GM03348 (cell line): ENCODE measurements around the gene GPC6.

ENCODE experiments used
- DNase-seq: peaks from one replicate; pipeline ENCODE4 v3.0.0; 2012; ENCODE audit warnings: low spot score

GPC6 gene

GRCh38 chr13:93230261-93230855 lies 3.8 kb downstream of the GPC6 start:
- peak; percentile 63 for DNase-seq

GRCh38 chr13:93231867-93232266 lies 5.3 kb downstream of the GPC6 start:
- DNase-seq, result no peak

- no peak for DNase-seq
Measured at GRCh38 chr13:93233997-93234416, 7.4 kb downstream of the GPC6 start.

- no peak for DNase-seq
Measured at GRCh38 chr13:93234459-93234858, 7.9 kb downstream of the GPC6 start.

GRCh38 chr13:93235258-93236015 lies 8.8 kb downstream of the GPC6 start:
- peak; percentile 45 for DNase-seq

GRCh38 chr13:93238711-93239110 lies 12.1 kb downstream of the GPC6 start:
- no peak for DNase-seq

- DNase-seq, result no peak
Measured at GRCh38 chr13:93243375-93244063, 16.9 kb downstream of the GPC6 start.

- peak; percentile 52 for DNase-seq
Measured at GRCh38 chr13:93244141-93244917, 17.7 kb downstream of the GPC6 start.

GRCh38 chr13:93244918-93245280 lies 18.3 kb downstream of the GPC6 start:
- peak; percentile 74 for DNase-seq

- DNase-seq, result no peak
Measured at GRCh38 chr13:93246069-93246468, 19.5 kb downstream of the GPC6 start.

GRCh38 chr13:93248627-93249047 lies 22.0 kb downstream of the GPC6 start:
- no peak for DNase-seq

GRCh38 chr13:93249364-93250306 lies 23.0 kb downstream of the GPC6 start:
- peak; percentile 60 for DNase-seq

- DNase-seq, result no peak
Measured at GRCh38 chr13:93254775-93255174, 28.2 kb downstream of the GPC6 start.

GRCh38 chr13:93256998-93257397 lies 30.4 kb downstream of the GPC6 start:
- no peak for DNase-seq

- no peak for DNase-seq
Measured at GRCh38 chr13:93259527-93260080, 33.0 kb downstream of the GPC6 start.

- DNase-seq, result peak; percentile 27
Measured at GRCh38 chr13:93260591-93260990, 34.0 kb downstream of the GPC6 start.

GRCh38 chr13:93262729-93263345 lies 36.2 kb downstream of the GPC6 start:
- peak; percentile 63 for DNase-seq

- DNase-seq, result no peak
Measured at GRCh38 chr13:93264876-93265275, 38.3 kb downstream of the GPC6 start.

- no peak for DNase-seq
Measured at GRCh38 chr13:93265800-93266199, 39.2 kb downstream of the GPC6 start.

GRCh38 chr13:93266681-93267080 lies 40.1 kb downstream of the GPC6 start:
- no peak for DNase-seq
